ENCODE measurements around the gene APBA3. TPM values are rescaled to one million over a fixed set of nuclear protein-coding genes. Genes with fewer than 3 reads are reported as not detected.

Gene APBA3, protein sequence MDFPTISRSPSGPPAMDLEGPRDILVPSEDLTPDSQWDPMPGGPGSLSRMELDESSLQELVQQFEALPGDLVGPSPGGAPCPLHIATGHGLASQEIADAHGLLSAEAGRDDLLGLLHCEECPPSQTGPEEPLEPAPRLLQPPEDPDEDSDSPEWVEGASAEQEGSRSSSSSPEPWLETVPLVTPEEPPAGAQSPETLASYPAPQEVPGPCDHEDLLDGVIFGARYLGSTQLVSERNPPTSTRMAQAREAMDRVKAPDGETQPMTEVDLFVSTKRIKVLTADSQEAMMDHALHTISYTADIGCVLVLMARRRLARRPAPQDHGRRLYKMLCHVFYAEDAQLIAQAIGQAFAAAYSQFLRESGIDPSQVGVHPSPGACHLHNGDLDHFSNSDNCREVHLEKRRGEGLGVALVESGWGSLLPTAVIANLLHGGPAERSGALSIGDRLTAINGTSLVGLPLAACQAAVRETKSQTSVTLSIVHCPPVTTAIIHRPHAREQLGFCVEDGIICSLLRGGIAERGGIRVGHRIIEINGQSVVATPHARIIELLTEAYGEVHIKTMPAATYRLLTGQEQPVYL
- 9.3 to 15.0 TPM (median 13.3 TPM) in 5 replicates for total RNA-seq (2022; extraction: Qiagen RNA extraction; ENCODE audit: low read depth)

DNA sequence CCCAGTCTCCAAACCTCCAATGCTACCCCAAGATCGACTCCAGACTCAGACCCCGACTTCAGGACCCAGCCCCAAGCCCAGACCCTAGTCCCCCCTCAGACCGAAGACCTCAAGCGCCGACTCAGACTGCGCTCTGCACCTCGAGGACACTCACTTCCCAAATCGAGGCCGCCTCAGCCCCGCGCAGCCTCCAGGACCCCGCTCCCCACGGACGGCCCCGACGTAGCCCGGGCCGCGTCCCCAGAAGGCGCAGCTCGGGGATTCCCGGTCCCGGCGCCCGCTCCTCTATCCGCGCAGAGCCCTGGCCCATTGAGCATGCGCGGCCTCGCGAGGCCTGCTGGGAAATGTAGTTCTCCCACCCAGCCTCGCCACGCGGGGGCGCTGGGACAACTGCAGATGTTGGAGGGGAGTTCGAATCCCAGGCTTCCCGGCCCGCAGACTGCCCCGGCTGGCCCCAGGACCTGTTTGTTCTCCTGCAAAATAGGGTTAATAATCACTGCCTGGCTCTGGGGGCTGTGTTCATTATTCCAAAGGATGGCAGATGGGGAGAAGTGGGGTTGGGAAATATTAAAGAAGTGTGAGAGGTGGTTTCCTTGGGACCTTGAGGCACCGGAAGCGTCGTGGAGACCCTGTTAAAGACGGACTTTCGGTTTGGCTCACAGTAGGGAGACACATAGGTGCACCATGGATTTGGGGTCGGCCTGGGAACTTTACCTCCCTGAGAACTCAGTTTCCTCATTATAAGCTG is at the start of gene APBA3:
TSS of gene APBA3 (minus strand) at position 311 of the 748 bp plus-strand sequence. CDS start 1,428 bp downstream, outside the sequence.

DNA sequence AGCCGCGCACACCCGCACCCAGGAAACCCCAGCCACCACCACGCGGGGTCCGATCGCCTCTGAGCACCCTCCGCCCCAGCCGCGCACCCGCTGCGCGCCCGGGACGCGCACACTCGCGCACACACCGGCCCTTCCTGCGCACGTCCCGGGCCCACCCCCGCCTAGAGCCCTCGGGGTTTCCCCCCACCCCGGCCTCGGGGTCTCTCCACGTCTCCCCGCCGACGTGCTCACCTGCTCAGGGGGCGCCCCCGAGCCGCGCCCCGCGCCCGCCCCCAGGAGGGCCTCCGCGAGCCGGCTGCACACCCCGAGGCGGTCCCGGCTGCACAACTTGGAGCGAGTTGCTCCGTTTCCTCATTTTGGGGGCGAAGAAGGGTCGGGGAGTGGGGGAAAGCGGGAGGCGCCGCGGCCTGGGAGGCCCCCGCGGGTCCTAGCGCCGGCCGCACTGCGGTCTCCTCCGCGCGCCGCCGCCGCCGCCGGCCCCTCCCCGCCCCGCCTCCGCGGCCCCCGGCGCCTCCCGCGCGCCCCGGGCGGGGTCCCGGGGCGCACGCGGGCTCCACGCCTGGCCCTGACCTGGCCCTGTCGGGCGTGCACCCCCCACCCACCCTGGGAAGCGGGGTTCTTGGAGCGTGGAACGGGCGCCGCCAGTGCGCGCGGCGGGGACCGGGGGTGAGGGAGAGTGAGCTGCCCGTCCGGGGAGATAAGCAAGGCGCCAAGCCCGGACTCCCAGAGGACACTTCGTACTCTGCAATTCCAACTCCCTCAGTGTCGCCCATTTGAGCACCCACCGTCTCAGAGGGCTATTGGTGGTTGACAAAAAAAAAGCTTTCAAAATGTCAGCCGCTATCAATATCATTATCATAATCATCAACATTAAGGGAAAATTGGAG is 24.7 kb upstream of the APBA3 start, which contains the start of gene MATK:
TSS of gene MATK (minus strand) at position 444 of the 887 bp plus-strand sequence. CDS start 1,246 bp downstream, outside the sequence.

DNA sequence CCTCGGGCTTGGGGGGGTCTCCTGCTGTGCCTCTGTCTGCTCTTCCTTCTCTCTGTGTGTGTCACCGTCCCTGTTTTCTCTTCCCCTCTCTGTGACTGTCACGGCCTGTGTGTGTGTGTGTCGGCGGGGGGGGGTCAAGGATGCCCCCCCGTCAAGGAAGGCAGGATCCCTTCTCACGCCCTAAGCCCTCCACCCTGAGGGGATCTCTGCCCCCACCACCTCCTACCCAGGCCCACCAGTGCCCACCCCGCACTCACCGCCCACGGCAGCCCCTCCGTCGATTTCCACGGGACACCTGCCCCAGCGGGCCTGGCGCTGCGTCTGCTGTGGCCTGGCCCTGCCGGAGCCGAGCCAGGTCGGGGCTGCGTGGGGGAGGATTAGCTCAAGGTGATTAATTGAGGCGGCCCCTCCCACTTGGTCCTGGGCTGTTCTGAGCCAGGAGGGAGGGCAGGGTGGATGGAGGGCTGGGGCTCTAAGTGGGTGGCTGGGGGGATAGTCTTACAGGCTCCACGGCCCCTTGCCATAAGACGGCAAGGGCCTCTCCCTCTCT is 10.5 kb upstream of the APBA3 start, which contains the start of gene RAX2:
TSS of gene RAX2 (minus strand) at position 323 of the 550 bp plus-strand sequence. CDS start 486 bp downstream, outside the sequence.

DNA sequence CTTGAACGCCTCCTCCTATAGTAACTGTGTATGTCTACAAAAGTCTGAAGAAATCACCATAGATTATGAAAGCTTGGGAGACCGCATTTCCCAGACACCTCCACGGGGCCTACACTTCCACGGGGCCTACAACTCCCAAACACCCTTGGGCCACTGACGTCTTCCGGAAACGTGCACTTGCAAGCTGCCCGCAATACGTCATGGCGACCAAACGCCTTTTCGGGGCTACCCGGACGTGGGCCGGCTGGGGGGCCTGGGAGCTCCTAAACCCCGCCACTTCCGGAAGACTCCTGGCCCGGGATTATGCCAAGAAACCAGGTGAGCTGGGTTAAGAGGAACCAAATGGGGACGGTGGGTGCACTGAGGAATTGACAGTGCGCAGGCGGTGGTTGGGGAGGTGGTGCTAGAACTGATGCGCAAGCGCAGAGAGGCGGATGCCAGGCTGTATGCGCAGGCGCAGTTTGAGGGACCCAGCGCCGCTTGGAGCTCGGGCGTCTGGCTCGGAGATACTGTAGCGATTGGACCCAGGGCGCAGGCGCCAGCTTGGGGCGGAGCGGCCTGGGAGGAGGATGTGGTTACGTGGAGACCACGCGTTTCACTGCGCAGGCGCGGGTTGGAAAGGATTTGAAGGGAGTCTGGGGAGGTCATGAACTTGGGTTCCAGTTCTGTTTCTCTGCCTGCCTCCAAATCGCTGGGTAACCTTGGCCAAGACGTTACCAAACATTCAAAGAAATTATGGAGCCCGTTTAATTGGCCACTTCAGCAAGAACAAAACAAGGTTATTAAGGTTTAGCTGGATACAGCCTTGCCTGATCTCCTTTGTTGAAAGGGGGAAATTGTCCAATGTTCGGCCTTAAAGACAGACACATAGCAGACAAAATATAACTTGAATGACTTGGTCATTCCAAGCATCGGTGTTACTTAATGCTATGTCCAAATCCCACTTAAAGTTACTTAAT is 1.3 kb upstream of the APBA3 start, which contains the start of gene MRPL54:
TSS of gene MRPL54 (plus strand) at position 182 of the 959 bp plus-strand sequence. CDS start at position 201, 19 bp downstream.

DNA sequence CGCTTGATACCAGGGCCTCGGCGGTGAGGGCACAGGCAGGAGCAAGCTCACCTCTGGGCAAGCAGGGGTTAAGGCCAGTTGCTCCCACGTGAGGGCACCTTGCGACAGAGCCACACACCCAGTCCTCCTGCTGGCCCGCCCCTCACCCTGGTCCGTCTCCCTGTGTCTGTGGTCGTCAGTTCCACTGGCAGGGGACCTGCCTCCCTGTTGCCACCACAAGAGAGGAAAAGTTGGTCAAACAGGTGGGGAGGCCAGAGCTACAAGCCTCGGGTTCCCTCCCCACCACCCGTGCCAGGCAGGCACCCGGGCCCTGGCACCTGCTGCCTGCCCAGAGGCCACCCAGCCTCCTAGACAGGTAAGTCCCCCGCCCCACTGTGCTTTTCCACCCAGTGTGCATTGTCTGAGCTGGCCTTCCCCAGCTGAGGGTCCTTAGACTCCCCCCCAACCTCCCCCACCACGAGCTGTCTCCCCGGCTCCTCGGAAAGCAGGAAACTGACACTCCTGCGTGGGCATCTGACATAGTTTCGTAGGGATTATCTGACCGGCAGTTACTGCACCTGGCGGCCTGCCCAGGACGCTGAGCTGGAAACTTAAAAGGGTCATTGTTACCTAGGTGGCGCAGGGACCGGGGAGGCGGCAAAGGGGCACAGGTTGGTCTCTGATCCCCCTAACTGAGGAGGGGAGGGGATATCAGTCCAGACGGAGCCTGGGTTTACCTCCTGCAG is 53.1 kb downstream of the APBA3 start, which contains the start of gene TJP3:
TSS of gene TJP3 (plus strand) at position 178 of the 725 bp plus-strand sequence. CDS start 20,049 bp downstream, outside the sequence.

Other genes starting within 250 kb of the APBA3 start
- gene TEKTIP1, start 222.5 kb downstream of the APBA3 start, total RNA-seq (2022; extraction: Qiagen RNA extraction; ENCODE audit: low read depth): 0.16 TPM in 1 of 5 replicates, not detected in the others
- gene MFSD12, start 204.1 kb downstream of the APBA3 start, total RNA-seq (2022; extraction: Qiagen RNA extraction; ENCODE audit: low read depth): 137 to 186 TPM (median 169 TPM) in 5 replicates
- 42.1 to 71.9 TPM (median 58.4 TPM) in 5 replicates for gene HMG20B, start 188.7 kb downstream of the APBA3 start, total RNA-seq (2022; extraction: Qiagen RNA extraction; ENCODE audit: low read depth)
- gene GIPC3, start 176.2 kb downstream of the APBA3 start, total RNA-seq (2022; extraction: Qiagen RNA extraction; ENCODE audit: low read depth): 0.19 to 0.33 TPM (median 0.25 TPM) in 5 replicates
- gene TBXA2R, start 154.8 kb downstream of the APBA3 start, total RNA-seq (2022; extraction: Qiagen RNA extraction; ENCODE audit: low read depth): 0.59 to 1.1 TPM (median 0.65 TPM) in 5 replicates
- gene CACTIN, start 134.9 kb downstream of the APBA3 start, total RNA-seq (2022; extraction: Qiagen RNA extraction; ENCODE audit: low read depth): 12.2 to 20.1 TPM (median 18.8 TPM) in 5 replicates
- gene PIP5K1C, start 61.2 kb downstream of the APBA3 start, total RNA-seq (2022; extraction: Qiagen RNA extraction; ENCODE audit: low read depth): 7.4 to 14.1 TPM (median 11.5 TPM) in 5 replicates
- 0.38 to 0.73 TPM (median 0.53 TPM) in 5 replicates for gene TJP3, start 53.3 kb downstream of the APBA3 start, total RNA-seq (2022; extraction: Qiagen RNA extraction; ENCODE audit: low read depth)
- 61.7 to 79.2 TPM (median 66.2 TPM) in 5 replicates for gene MRPL54, start 990 bp upstream of the APBA3 start, total RNA-seq (2022; extraction: Qiagen RNA extraction; ENCODE audit: low read depth)
- not detected in 5 replicates for gene RAX2, start 10.5 kb upstream of the APBA3 start, total RNA-seq (2022; extraction: Qiagen RNA extraction; ENCODE audit: low read depth)
- 0.82 to 1.9 TPM (median 1.1 TPM) in 5 replicates for gene MATK, start 24.7 kb upstream of the APBA3 start, total RNA-seq (2022; extraction: Qiagen RNA extraction; ENCODE audit: low read depth)
- 0.16 to 0.31 TPM (median 0.30 TPM) in 3 of 5 replicates, not detected in the others for gene ZFR2, start 107.3 kb upstream of the APBA3 start, total RNA-seq (2022; extraction: Qiagen RNA extraction; ENCODE audit: low read depth)
- 0.09 to 0.24 TPM (median 0.18 TPM) in 5 replicates for gene ATCAY, start 119.0 kb upstream of the APBA3 start, total RNA-seq (2022; extraction: Qiagen RNA extraction; ENCODE audit: low read depth)
- gene NMRK2, start 171.4 kb upstream of the APBA3 start, total RNA-seq (2022; extraction: Qiagen RNA extraction; ENCODE audit: low read depth): not detected in 5 replicates
- 42.8 to 52.6 TPM (median 47.8 TPM) in 5 replicates for gene DAPK3, start 209.4 kb upstream of the APBA3 start, total RNA-seq (2022; extraction: Qiagen RNA extraction; ENCODE audit: low read depth)
- gene EEF2, start 223.8 kb upstream of the APBA3 start, total RNA-seq (2022; extraction: Qiagen RNA extraction; ENCODE audit: low read depth): 976 to 1,139 TPM (median 1,107 TPM) in 5 replicates
- 12.5 to 18.9 TPM (median 17.4 TPM) in 5 replicates for gene PIAS4, start 246.0 kb upstream of the APBA3 start, total RNA-seq (2022; extraction: Qiagen RNA extraction; ENCODE audit: low read depth)